ENCODE measurements around the gene CDCP1.

DNA sequence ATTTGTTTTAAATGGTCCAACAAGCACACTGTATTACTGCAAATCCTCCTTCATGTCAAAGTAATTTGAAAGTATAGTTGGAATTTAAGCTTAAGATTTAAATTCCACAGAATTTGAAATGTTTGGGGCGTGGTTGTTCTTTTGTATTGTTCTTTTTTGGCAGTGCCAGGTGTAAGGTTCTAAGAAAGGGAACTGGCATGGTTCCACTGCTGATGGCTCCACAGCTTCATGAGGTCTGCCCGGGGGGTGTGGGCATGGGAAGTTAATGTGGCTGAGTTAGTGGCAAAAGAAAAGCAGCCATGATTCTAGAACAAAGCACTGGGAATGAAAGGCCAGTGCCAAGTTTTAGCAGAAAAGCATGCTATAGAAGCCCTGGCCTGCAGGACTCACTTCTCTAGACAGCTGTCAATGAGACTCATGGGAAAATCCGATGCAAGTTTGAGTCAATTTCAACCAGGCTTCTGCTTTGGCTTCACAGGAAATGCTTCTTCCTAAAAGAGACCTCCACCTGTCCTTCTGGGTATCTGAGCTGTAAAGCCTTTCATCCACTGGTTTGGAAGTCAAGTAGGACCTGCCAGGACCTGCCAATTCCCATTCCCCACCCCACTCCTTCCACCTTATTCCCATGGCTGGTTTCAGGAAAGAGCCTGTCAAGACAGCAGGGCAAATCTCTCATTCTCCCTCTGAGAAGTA is 18.9 kb downstream of the CDCP1 start:
- TF ChIP-seq POLR2A (IDR thresholded peaks at IDR 0.05; ENCODE audit: low read depth, low read length) (no peak), POLR2AphosphoS5 (IDR thresholded peaks at IDR 0.05; ENCODE audit: low read depth, low read length) (no peak), TAF1 (IDR thresholded peaks at IDR 0.05; ENCODE audit: borderline replicate concordance, low read depth, low read length) (no peak)
